Colonic mucosa (tissue), 4 donors: Measurements from ENCODE around the gene MYO7B. TPM values are rescaled to one million over a fixed set of nuclear protein-coding genes. Genes with fewer than 3 reads are reported as not detected.

ENCODE experiments used
- DNase-seq: peaks from one replicate; pipeline ENCODE4 v3.0.0-alpha.2; 2020
- H3K27ac ChIP-seq: fragments of 200-600 bp; one replicate; pipeline ENCODE4 v1.8.0; 2021
- H3K27me3 ChIP-seq: fragments of 200-600 bp; one replicate; pipeline ENCODE4 v1.8.0; 2021
- H3K36me3 ChIP-seq: fragments of 200-600 bp; one replicate; pipeline ENCODE4 v1.8.0; 2021
- H3K4me1 ChIP-seq: fragments of 200-600 bp; one replicate; pipeline ENCODE4 v1.8.0; 2021; ENCODE audit warnings: mild to moderate bottlenecking
- H3K4me3 ChIP-seq: fragments of 200-600 bp; one replicate; pipeline ENCODE4 v1.8.0; 2021
- H3K9ac ChIP-seq, 2 donors: one replicate each; pipeline ENCODE4 v1.7.0; 2013; ENCODE audit warnings: control low read depth in 2 of 2, low read depth in 2 of 2, low read length in 2 of 2
- H3K9me3 ChIP-seq: fragments of 200-600 bp; one replicate; pipeline ENCODE4 v1.8.0; 2021
- CTCF ChIP-seq: fragments of 200-600 bp; IDR thresholded peaks from one replicate; pipeline ENCODE4 v1.8.0; 2022; ENCODE audit warnings: antibody characterized with exemption, mild to moderate bottlenecking
- intact Hi-C: fragments of 100-400 bp; cut with DNase I; formaldehyde crosslinking; loops from one replicate; pipeline ENCODE4 v1.14.1; 2022
- total RNA-seq, 2 donors: library from RNA; stranded (reverse); fragmentation: NEBNext Ultra II Directional in 1 of 2; extraction: Animal tissue kit (Norgen Biotek cat#: 25700) in 1 of 2; gene quantifications; one replicate each; pipeline ENCODE4 v1.2.1, GENCODE V29; 2021
- donor health status: healthy.
- donor health status: DM: no; HTN: no; CAD: no.
- donor health status: DM: no; HTN: no; CAD: no.

The MYO7B gene
- total RNA-seq, 2 donors from 2014 or later: 159 to 218 TPM

DNA sequence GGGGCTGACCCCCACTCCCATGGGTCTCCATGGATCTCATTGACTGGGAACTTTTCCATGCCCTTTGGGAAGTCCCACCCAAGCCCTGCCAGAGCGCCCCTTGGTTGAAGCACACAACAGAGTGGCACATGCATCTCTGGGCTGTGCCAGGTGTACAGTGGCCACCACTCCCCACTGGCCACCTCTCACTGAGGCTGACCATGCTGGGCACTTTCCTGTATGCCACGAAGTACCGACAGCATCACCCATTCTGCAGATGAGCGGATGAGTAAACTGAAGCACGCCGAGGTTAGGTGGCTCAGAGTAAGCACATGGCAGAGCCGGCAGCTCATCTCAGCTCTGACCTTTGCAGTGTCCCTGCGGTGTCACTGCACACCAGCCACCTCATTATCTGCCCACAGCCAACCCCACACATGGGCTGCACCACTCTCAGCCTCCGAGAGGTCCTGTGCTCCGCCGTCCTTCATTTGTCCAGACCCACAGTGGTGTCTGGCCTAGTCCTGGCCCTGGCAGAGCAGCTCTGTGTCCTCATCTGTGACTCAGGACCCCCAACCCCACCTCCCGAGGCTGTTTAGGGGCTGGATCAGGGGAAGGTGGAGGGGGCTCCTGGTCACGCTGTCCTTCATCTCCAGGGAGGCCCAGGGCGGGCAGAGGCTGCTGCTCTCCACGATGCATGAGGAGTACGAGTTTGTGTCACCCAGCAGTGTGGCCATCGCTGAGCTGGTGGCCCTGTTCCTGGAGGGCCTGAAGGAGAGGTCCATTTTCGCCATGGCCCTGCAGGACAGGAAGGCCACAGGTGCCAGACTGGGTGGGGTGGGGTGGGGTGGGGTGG, 92.5 kb downstream of the MYO7B start:
- Histone ChIP-seq H3K4me3 (no peak overlapping the region), H3K27ac (no peak overlapping the region), H3K9ac (no peak overlapping the region), H3K4me1 (no peaks in the 10 kb centered on the region), H3K9me3 (no peaks in the 10 kb centered on the region), H3K36me3 (no peaks in the 10 kb centered on the region), H3K27me3 (no peaks in the 10 kb centered on the region)
- no peak for TF ChIP-seq CTCF
- no peak for DNase-seq
- intact Hi-C loops: no loop called here

- Histone ChIP-seq H3K36me3 (no peaks in the 10 kb centered on the region), H3K27ac (no peak overlapping the region), H3K9ac (no peak overlapping the region), H3K9me3 (no peaks in the 10 kb centered on the region), H3K4me1 (no peaks in the 10 kb centered on the region), H3K4me3 (no peak overlapping the region), H3K27me3 (no peaks in the 10 kb centered on the region)
- intact Hi-C loops: no loop called here
- no peak for TF ChIP-seq CTCF
- DNase-seq: no peak
These were observed 93.5 kb downstream of the MYO7B start for GRCh38 chr2:127628767-127629614.

DNA sequence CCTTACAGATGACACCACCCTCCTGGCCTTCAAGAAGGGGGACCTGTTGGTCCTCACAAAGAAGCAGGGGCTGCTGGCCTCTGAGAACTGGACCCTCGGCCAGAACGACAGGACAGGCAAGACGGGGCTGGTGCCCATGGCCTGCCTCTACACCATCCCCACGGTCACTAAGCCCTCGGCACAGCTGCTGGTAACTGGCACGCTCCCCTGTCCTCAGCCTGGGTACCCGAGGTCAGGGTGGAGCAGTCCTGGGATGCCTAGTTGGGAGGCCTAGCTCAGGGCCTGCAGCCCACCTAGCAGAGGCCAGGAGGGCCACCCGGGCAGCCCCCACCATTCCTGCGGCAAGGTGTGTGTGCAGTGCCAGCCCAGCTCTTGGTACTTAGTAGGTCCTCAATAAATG, 94.2 kb downstream of the MYO7B start:
- H3K9me3 ChIP-seq: no peaks in the 10 kb centered on the region
- no peaks in the 10 kb centered on the region for H3K4me1 ChIP-seq
- H3K9ac ChIP-seq: no peak overlapping the region
- H3K27me3 ChIP-seq: no peaks in the 10 kb centered on the region
- intact Hi-C loops: no loop called here
- H3K4me3 ChIP-seq: no peak overlapping the region
- H3K27ac ChIP-seq: no peak overlapping the region
- no peak for DNase-seq
- TF ChIP-seq CTCF: no peak
- H3K36me3 ChIP-seq: no peaks in the 10 kb centered on the region

DNA sequence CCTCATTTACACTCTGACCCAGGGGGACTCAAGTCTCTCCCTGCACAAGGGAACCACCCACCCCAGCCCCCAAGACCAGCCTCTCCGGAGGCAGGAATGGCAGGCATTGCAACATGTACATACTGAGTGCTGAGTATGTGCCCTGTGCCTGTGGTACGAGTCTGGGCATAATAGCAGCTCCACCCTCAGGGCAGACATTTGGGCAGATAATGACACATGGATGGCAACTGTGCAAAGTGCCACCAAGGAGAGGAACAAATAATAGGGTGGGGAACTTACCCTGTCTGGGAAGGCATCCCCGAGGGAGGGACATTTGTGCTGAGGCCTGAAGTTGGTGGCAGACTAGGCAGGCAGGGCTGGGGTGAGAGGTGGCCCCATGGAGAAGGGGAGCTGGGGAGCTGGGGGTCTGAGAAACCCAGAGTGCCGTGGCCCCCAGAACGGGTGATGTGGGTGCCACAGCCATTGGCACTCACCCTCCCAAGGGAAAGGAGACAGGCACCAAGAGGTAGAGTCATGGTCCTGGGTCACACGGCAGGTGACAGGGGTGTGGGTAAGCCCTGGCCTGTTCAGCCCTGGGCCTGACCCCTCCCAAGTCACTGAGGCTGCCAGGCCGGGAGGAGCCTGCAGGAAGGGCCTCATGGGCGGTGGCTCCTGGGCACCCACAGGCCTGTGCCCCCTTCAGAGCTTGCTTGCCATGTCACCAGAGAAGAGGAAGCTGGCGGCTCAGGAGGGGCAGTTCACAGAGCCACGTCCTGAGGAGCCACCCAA, 94.8 kb downstream of the MYO7B start:
- no peak overlapping the region for H3K9ac ChIP-seq
- intact Hi-C loops: no loop called here

More for the DNA sequence above, 94.8 kb downstream of the MYO7B start:
- Histone ChIP-seq H3K4me3 (no peak overlapping the region), H3K27ac (no peak overlapping the region), H3K36me3 (no peaks in the 10 kb centered on the region), H3K9me3 (no peaks in the 10 kb centered on the region), H3K4me1 (no peaks in the 10 kb centered on the region), H3K27me3 (no peaks in the 10 kb centered on the region)
- no peak for TF ChIP-seq CTCF
- DNase-seq: no peak
